OCI-LY7 (cell line): ENCODE results near the gene CAV3.

Source experiments
- CTCF ChIP-seq: fragments of 200-600 bp; sonication (generic); conservative IDR thresholded peaks from 2 replicates; pipeline ENCODE4 v1.5.1; 2014; ENCODE audit warnings: mild to moderate bottlenecking, antibody characterized with exemption, low read length, moderate library complexity, mixed read lengths
- EZH2phosphoT487 ChIP-seq: fragments of 200-600 bp; sonication (generic); IDR thresholded peaks from 2 replicates; pipeline ENCODE4 v1.6.1; 2018; ENCODE audit warnings: low read depth, borderline replicate concordance, mild to moderate bottlenecking, mixed run types, antibody characterized with exemption, low read length, moderate library complexity, mixed read lengths

- no peak for TF ChIP-seq CTCF
- TF ChIP-seq EZH2phosphoT487: no peak
These were observed 3.7 kb downstream of the CAV3 start for GRCh38 chr3:8737301-8737700.
